Neural cell (in vitro differentiated cells): ENCODE results near the gene SMIM36. TPM values are rescaled to one million over a fixed set of nuclear protein-coding genes. Genes with fewer than 3 reads are reported as not detected.
"Not testable (repeated sequence)": the region's sequence is repeated elsewhere in the genome, so short reads cannot be mapped to it uniquely, and the experiment has no call there.

ENCODE experiments used
- H2AFZ ChIP-seq: fragments of 200-600, 300-800 bp; sonication (generic), shearing (Covaris generic); 2 replicates; pipeline ENCODE4 v1.6.0; 2014; ENCODE audit warnings: low read depth, mild to moderate bottlenecking, antibody characterized with exemption, low read length, moderate library complexity
- H3F3A ChIP-seq: fragments of 200-600 bp; shearing (Covaris generic); 2 replicates; pipeline ENCODE4 v1.6.1; 2016; ENCODE audit warnings: mild to moderate bottlenecking, moderate library complexity, mixed read lengths, antibody characterized with exemption, low read length; ENCODE audit not compliant: insufficient read depth, poor library complexity, severe bottlenecking
- H3K27ac ChIP-seq: fragments of 200-600, 300-800 bp; sonication (generic), shearing (Covaris generic); 2 replicates; pipeline ENCODE4 v1.5.1; 2014; ENCODE audit warnings: mild to moderate bottlenecking, low read length, moderate library complexity
- H3K27me3 ChIP-seq: fragments of 300-800, 200-600 bp; sonication (generic), shearing (Covaris generic); 2 replicates; pipeline ENCODE4 v1.6.0; 2014; ENCODE audit warnings: mild to moderate bottlenecking, low read depth, low read length, moderate library complexity; ENCODE audit not compliant: insufficient read depth
- H3K36me3 ChIP-seq: fragments of 300-800, 200-600 bp; sonication (generic), shearing (Covaris generic); 2 replicates; pipeline ENCODE4 v1.5.1; 2014; ENCODE audit warnings: mild to moderate bottlenecking, antibody characterized with exemption, low read length, moderate library complexity; ENCODE audit not compliant: insufficient read depth
- H3K4me2 ChIP-seq: fragments of 300-800, 200-600 bp; sonication (generic), shearing (Covaris generic); 2 replicates; pipeline ENCODE4 v1.6.0; 2014; ENCODE audit warnings: mild to moderate bottlenecking, low read length
- H3K4me3 ChIP-seq: fragments of 300-800, 200-600 bp; sonication (generic), shearing (Covaris generic); 2 replicates; pipeline ENCODE4 v1.5.1; 2014; ENCODE audit warnings: mild to moderate bottlenecking, low read length, moderate library complexity
- H3K79me2 ChIP-seq: fragments of 200-600 bp; shearing (Covaris generic); replicated peaks from 2 replicates; pipeline ENCODE4 v1.6.0; 2014; ENCODE audit warnings: mild to moderate bottlenecking, low read length, moderate library complexity; ENCODE audit not compliant: insufficient read depth
- H3K9ac ChIP-seq: fragments of 300-800, 200-600 bp; sonication (generic), shearing (Covaris generic); 2 replicates; pipeline ENCODE4 v1.6.1; 2016; ENCODE audit warnings: mild to moderate bottlenecking, low read length, mixed read lengths
- H3K9me2 ChIP-seq: fragments of 200-600 bp; shearing (Covaris generic); 2 replicates; pipeline ENCODE4 v1.6.1; 2016; ENCODE audit warnings: mild to moderate bottlenecking, low read length, mixed read lengths; ENCODE audit not compliant: insufficient read depth
- H3K9me3 ChIP-seq: fragments of 200-600, 300-800 bp; sonication (generic), shearing (Covaris generic); 2 replicates; pipeline ENCODE4 v1.6.1; 2016; ENCODE audit warnings: mild to moderate bottlenecking, mixed run types, low read length, moderate library complexity, mixed read lengths
- H4K20me1 ChIP-seq: fragments of 200-600 bp; shearing (Covaris generic); 2 replicates; pipeline ENCODE4 v1.6.1; 2016; ENCODE audit warnings: mild to moderate bottlenecking, mixed run types; ENCODE audit not compliant: insufficient read depth
- EP300 ChIP-seq: fragments of 450-650 bp; conservative IDR thresholded peaks from 2 replicates; pipeline ENCODE4 v1.6.1; 2014; ENCODE audit warnings: antibody characterized with exemption, mild to moderate bottlenecking, moderate library complexity; ENCODE audit not compliant: poor library complexity, severe bottlenecking
- EZH2 ChIP-seq: fragments of 200-600, 300-800 bp; shearing (Covaris generic), sonication (generic); IDR thresholded peaks from 2 replicates; pipeline ENCODE4 v1.6.1; 2014; ENCODE audit warnings: antibody characterized with exemption, low read length, borderline replicate concordance, mild to moderate bottlenecking; ENCODE audit not compliant: insufficient read depth, poor library complexity, severe bottlenecking
- MXI1 ChIP-seq: fragments of 450-650 bp; conservative IDR thresholded peaks from 2 replicates; pipeline ENCODE4 v1.6.1; 2014; ENCODE audit warnings: antibody characterized with exemption, mild to moderate bottlenecking; ENCODE audit not compliant: poor library complexity, severe bottlenecking
- POLR2AphosphoS5 ChIP-seq: IDR thresholded peaks from 2 replicates; pipeline ENCODE4 v1.6.1; 2012
- RAD21 ChIP-seq: fragments of 450-650 bp; conservative IDR thresholded peaks from 2 replicates; pipeline ENCODE4 v1.6.1; 2014; ENCODE audit warnings: antibody characterized with exemption, mild to moderate bottlenecking, moderate library complexity
- REST ChIP-seq: IDR thresholded peaks from 2 replicates; pipeline ENCODE4 v1.6.1; 2012; ENCODE audit warnings: borderline replicate concordance
- SMC3 ChIP-seq: fragments of 450-650 bp; conservative IDR thresholded peaks from 2 replicates; pipeline ENCODE4 v1.6.1; 2014; ENCODE audit warnings: antibody characterized with exemption, mild to moderate bottlenecking, moderate library complexity; ENCODE audit not compliant: poor library complexity
- TAF1 ChIP-seq: IDR thresholded peaks from 2 replicates; pipeline ENCODE4 v1.6.1; 2012; ENCODE audit warnings: low read depth
- polyA plus RNA-seq: library from polyadenylated mRNA; depleted of rRNA; stranded (reverse); fragments of >200 nt; gene quantifications from 2 replicates; pipeline ENCODE4 v1.2.3, GENCODE V29; 2014
- TF ChIP-seq, protein P1 (sequence below): fragments of 450-650 bp; IDR thresholded peaks from 2 replicates; pipeline ENCODE4 v1.5.1; 2014; ENCODE audit warnings: antibody characterized with exemption, mild to moderate bottlenecking, moderate library complexity; ENCODE audit not compliant: poor library complexity, severe bottlenecking

SMIM36 gene
- polyA plus RNA-seq, 1 donor from 2014 or later, result not detected

GRCh38 chr17:55423535-55423934 lies 87.7 kb downstream of the SMIM36 start:
- Histone ChIP-seq H3K9me2 (no peaks in the 10 kb centered on the region), H3K36me3 (no peaks in the 10 kb centered on the region), H3K4me2 (no peak overlapping the region), H2AFZ (no peak overlapping the region), H3K27me3 (no peaks in the 10 kb centered on the region), H3K9ac (no peak overlapping the region), H3F3A (no peaks in the 10 kb centered on the region), H3K27ac (no peak overlapping the region), H4K20me1 (no peaks in the 10 kb centered on the region), H3K4me3 (no peak overlapping the region), H3K9me3 (no peaks in the 10 kb centered on the region), H3K79me2 (peaks cover 26% of the 10 kb centered on the region)
- TF ChIP-seq EZH2 (no peak), MXI1 (no peak), RAD21 (no peak), TAF1 (no peak), POLR2AphosphoS5 (no peak), REST (no peak), SMC3 (no peak), EP300 (no peak)
- TF ChIP-seq, protein P1, sequence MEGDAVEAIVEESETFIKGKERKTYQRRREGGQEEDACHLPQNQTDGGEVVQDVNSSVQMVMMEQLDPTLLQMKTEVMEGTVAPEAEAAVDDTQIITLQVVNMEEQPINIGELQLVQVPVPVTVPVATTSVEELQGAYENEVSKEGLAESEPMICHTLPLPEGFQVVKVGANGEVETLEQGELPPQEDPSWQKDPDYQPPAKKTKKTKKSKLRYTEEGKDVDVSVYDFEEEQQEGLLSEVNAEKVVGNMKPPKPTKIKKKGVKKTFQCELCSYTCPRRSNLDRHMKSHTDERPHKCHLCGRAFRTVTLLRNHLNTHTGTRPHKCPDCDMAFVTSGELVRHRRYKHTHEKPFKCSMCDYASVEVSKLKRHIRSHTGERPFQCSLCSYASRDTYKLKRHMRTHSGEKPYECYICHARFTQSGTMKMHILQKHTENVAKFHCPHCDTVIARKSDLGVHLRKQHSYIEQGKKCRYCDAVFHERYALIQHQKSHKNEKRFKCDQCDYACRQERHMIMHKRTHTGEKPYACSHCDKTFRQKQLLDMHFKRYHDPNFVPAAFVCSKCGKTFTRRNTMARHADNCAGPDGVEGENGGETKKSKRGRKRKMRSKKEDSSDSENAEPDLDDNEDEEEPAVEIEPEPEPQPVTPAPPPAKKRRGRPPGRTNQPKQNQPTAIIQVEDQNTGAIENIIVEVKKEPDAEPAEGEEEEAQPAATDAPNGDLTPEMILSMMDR, result no peak

DNA sequence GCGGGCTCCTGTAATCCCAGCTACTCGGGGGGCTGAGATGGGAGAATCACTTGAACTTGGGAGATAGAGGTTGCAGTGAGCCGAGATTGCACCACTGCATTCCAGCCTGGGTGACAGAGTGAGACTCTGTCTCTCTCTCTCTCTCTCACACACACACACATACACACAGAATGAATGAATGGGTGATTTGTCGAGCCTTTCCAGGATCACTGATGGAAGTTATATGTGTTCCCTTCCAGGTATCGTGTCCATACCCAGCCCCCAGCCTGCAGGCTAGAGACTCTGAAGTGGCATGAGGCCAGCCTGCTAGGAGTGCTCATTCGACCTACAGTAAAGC lies 88.5 kb downstream of the SMIM36 start:
- H4K20me1 ChIP-seq, H3K4me2 ChIP-seq, H2AFZ ChIP-seq, H3K36me3 ChIP-seq, H3K9me2 ChIP-seq, H3K9ac ChIP-seq, H3K9me3 ChIP-seq, H3F3A ChIP-seq, H3K27ac ChIP-seq, H3K27me3 ChIP-seq, H3K4me3 ChIP-seq: not testable (repeated sequence)
- H3K79me2 ChIP-seq, result peaks cover 31% of the 10 kb centered on the region

DNA sequence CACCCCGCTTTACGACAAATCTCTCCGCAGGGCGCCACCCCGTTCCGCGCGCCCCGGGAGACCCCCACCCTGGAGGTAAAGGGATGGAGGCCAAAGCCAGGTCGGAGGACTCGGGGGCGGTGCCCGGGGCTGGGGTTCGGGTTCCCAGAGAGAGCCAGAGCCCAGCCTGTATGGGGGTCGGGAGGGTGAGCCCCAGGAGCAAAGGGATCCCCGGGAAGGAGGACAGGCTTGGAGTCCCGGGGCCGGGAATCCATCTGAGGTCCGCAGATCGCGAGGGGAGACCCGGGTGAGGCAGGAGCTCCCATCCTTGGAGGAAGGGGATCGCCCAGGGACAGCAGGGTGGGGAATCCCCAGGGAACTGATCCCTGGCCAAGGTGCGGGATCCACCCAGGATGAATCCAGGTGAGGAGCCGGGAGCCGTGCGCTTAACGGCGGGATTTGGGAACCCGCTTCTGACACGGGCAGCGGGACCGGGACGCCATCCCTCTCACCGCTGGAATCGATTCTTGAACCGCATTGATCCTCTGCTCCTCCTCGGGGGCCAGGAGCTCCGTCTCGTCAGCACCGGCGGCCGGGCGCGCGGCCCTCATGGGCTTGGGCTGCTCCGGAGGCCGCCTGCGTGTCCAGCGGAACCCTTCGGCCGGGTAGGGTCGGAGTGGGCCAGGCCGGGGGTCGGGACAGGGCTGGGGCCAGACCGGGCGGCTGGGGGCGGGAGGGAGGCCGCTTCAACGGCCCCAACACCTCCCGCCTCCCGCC lies 89.9 kb downstream of the SMIM36 start, which contains the start of gene MMD:
TSS of gene MMD (minus strand) at position 657 of the 756 bp plus-strand sequence. CDS start at position 517, 140 bp downstream.
- H3K4me3 ChIP-seq, result peak within 1 kb of the TSS; percentile 98
- H4K20me1 ChIP-seq, result no peaks in the 10 kb centered on the region
- no peaks in the 10 kb centered on the region for H3K9me2 ChIP-seq
- H2AFZ ChIP-seq, result peak within 1 kb of the TSS; percentile 93
- H3K27ac ChIP-seq, result peak within 1 kb of the TSS; percentile 83
- H3K9ac ChIP-seq, result peak within 1 kb of the TSS; percentile 90
- no peaks in the 10 kb centered on the region for H3F3A ChIP-seq
- peaks cover 31% of the 10 kb centered on the region for H3K79me2 ChIP-seq
- no peaks in the 10 kb centered on the region for H3K27me3 ChIP-seq
- no peaks in the 10 kb centered on the region for H3K36me3 ChIP-seq
- H3K9me3 ChIP-seq, result no peaks in the 10 kb centered on the region
- H3K4me2 ChIP-seq, result peak within 1 kb of the TSS; percentile 68
- TF ChIP-seq MXI1 (peak; percentile 60), SMC3 (no peak), REST (peak; percentile 52), POLR2AphosphoS5 (peak; percentile 60), EZH2 (no peak)
- TF ChIP-seq, protein P1, result no peak
